Subcutaneous abdominal adipose tissue (tissue), 5 donors: ENCODE results near the gene PDZD4.

ENCODE experiments used
- H3K27ac ChIP-seq: one replicate; pipeline ENCODE4 v1.7.0; 2013; ENCODE audit warnings: low read depth, mild to moderate bottlenecking, inconsistent platforms, low read length, moderate library complexity
- H3K27me3 ChIP-seq, 5 donors: one replicate each; pipeline ENCODE4 v1.7.0; 2013; ENCODE audit warnings: low read length in 5 of 5, inconsistent platforms in 1 of 5; ENCODE audit not compliant: control insufficient read depth in 5 of 5, insufficient read depth in 4 of 5
- H3K36me3 ChIP-seq, 5 donors: one replicate each; pipeline ENCODE4 v1.7.0; 2013; ENCODE audit warnings: low read length in 5 of 5; ENCODE audit not compliant: control insufficient read depth in 5 of 5, insufficient read depth in 5 of 5
- H3K4me1 ChIP-seq, 5 donors: one replicate each; pipeline ENCODE4 v1.7.0; 2013; ENCODE audit warnings: low read length in 5 of 5, mild to moderate bottlenecking in 3 of 5, moderate library complexity in 1 of 5; ENCODE audit not compliant: control insufficient read depth in 5 of 5, insufficient read depth in 5 of 5
- H3K4me3 ChIP-seq, 5 donors: one replicate each; pipeline ENCODE4 v1.7.0; 2013; ENCODE audit warnings: low read length in 5 of 5, low read depth in 1 of 5
- H3K9ac ChIP-seq, 5 donors: one replicate each; pipeline ENCODE4 v1.7.0; 2013; ENCODE audit warnings: low read length in 5 of 5, mild to moderate bottlenecking in 4 of 5, moderate library complexity in 3 of 5
- H3K9me3 ChIP-seq, 5 donors: one replicate each; pipeline ENCODE4 v1.7.0; 2013; ENCODE audit warnings: low read length in 5 of 5; ENCODE audit not compliant: control insufficient read depth in 5 of 5
- donor health status: healthy.
- donor health status: healthy.
- donor health status: healthy.
- donor health status: healthy.
- donor health status: healthy.

Gene PDZD4

GRCh38 chrX:153792368-153792767 is 38.0 kb downstream of the PDZD4 start:
- Histone ChIP-seq H3K36me3 (peaks cover 0 to 35% (median 23%) of the 10 kb centered on the region in 5 donors), H3K9me3 (peaks cover 0 to 26% (median 20%) of the 10 kb centered on the region in 5 donors), H3K4me3 (peak overlapping the region in 2 of 5 donors; percentile 83 to 84), H3K4me1 (peaks cover 0 to 50% (median 38%) of the 10 kb centered on the region in 5 donors), H3K9ac (no peak overlapping the region), H3K27me3 (peaks cover 0 to 10% (median 4%) of the 10 kb centered on the region in 5 donors), H3K27ac (no peak overlapping the region)

- Histone ChIP-seq H3K27me3 (peaks cover 0 to 10% (median 4%) of the 10 kb centered on the region in 5 donors), H3K36me3 (peaks cover 0 to 36% (median 27%) of the 10 kb centered on the region in 5 donors), H3K9ac (no peak overlapping the region), H3K4me3 (no peak overlapping the region), H3K9me3 (peaks cover 0 to 20% (median 18%) of the 10 kb centered on the region in 5 donors), H3K4me1 (peaks cover 0 to 49% (median 37%) of the 10 kb centered on the region in 5 donors), H3K27ac (no peak overlapping the region)
These were observed 39.1 kb downstream of the PDZD4 start for GRCh38 chrX:153791104-153791852.

- Histone ChIP-seq H3K36me3 (peaks cover 0 to 51% (median 40%) of the 10 kb centered on the region in 5 donors), H3K27me3 (peaks cover 0 to 10% (median 9%) of the 10 kb centered on the region in 5 donors), H3K27ac (no peak overlapping the region), H3K9me3 (peaks cover 0 to 13% (median 7%) of the 10 kb centered on the region in 5 donors), H3K4me1 (peaks cover 0 to 33% (median 21%) of the 10 kb centered on the region in 5 donors), H3K4me3 (no peak overlapping the region), H3K9ac (no peak overlapping the region)
These were observed 40.7 kb downstream of the PDZD4 start for GRCh38 chrX:153789654-153790053.

GRCh38 chrX:153786669-153787068 is 43.7 kb downstream of the PDZD4 start:
- H3K9me3 ChIP-seq = no peaks in the 10 kb centered on the region
- peaks cover 0 to 20% (median 11%) of the 10 kb centered on the region in 5 donors for H3K4me1 ChIP-seq
- H3K9ac ChIP-seq = no peak overlapping the region
- peaks cover 0 to 59% (median 43%) of the 10 kb centered on the region in 5 donors for H3K36me3 ChIP-seq
- no peak overlapping the region for H3K27ac ChIP-seq
- H3K27me3 ChIP-seq = peaks cover 0 to 11% (median 3%) of the 10 kb centered on the region in 5 donors
- H3K4me3 ChIP-seq = no peak overlapping the region

GRCh38 chrX:153784325-153784967 is 45.9 kb downstream of the PDZD4 start:
- H3K4me1 ChIP-seq = peaks cover 0 to 22% (median 10%) of the 10 kb centered on the region in 5 donors
- no peak overlapping the region for H3K27ac ChIP-seq
- peaks cover 0 to 53% (median 35%) of the 10 kb centered on the region in 5 donors for H3K36me3 ChIP-seq
- H3K27me3 ChIP-seq = peaks cover 7 to 23% (median 16%) of the 10 kb centered on the region in 5 donors
- H3K4me3 ChIP-seq = no peak overlapping the region
- no peaks in the 10 kb centered on the region for H3K9me3 ChIP-seq
- no peak overlapping the region for H3K9ac ChIP-seq

GRCh38 chrX:153783378-153784013 is 46.8 kb downstream of the PDZD4 start:
- peaks cover 0 to 22% (median 10%) of the 10 kb centered on the region in 5 donors for H3K4me1 ChIP-seq
- H3K9me3 ChIP-seq = no peaks in the 10 kb centered on the region
- H3K27me3 ChIP-seq = peaks cover 7 to 24% (median 17%) of the 10 kb centered on the region in 5 donors
- H3K27ac ChIP-seq = no peak overlapping the region
- peaks cover 0 to 45% (median 33%) of the 10 kb centered on the region in 5 donors for H3K36me3 ChIP-seq
- H3K4me3 ChIP-seq = no peak overlapping the region
- no peak overlapping the region for H3K9ac ChIP-seq

- Histone ChIP-seq H3K27me3 (peaks cover 7 to 26% (median 20%) of the 10 kb centered on the region in 5 donors), H3K9ac (no peak overlapping the region), H3K9me3 (no peaks in the 10 kb centered on the region), H3K36me3 (peaks cover 0 to 39% (median 29%) of the 10 kb centered on the region in 5 donors), H3K4me1 (peaks cover 0 to 22% (median 10%) of the 10 kb centered on the region in 5 donors), H3K4me3 (no peak overlapping the region), H3K27ac (no peak overlapping the region)
These were observed 47.5 kb downstream of the PDZD4 start for GRCh38 chrX:153782871-153783270.

- Histone ChIP-seq H3K27ac (no peak overlapping the region), H3K36me3 (peaks cover 0 to 33% (median 23%) of the 10 kb centered on the region in 5 donors), H3K9ac (no peak overlapping the region), H3K27me3 (peaks cover 7 to 26% (median 21%) of the 10 kb centered on the region in 5 donors), H3K9me3 (no peaks in the 10 kb centered on the region), H3K4me3 (no peak overlapping the region), H3K4me1 (peaks cover 0 to 22% (median 10%) of the 10 kb centered on the region in 5 donors)
These were observed 48.0 kb downstream of the PDZD4 start for GRCh38 chrX:153782313-153782712.

- Histone ChIP-seq H3K4me3 (no peak overlapping the region), H3K4me1 (peaks cover 0 to 22% (median 10%) of the 10 kb centered on the region in 5 donors), H3K9ac (no peak overlapping the region), H3K36me3 (peaks cover 0 to 25% (median 16%) of the 10 kb centered on the region in 5 donors), H3K27ac (no peak overlapping the region), H3K9me3 (no peaks in the 10 kb centered on the region), H3K27me3 (peaks cover 7 to 26% (median 17%) of the 10 kb centered on the region in 5 donors)
These were observed 48.8 kb downstream of the PDZD4 start for GRCh38 chrX:153781428-153782047.
